Fibroblast of skin of right biceps (primary cell): ENCODE results near the gene HSPB7.
"Not testable (repeated sequence)": the region's sequence is repeated elsewhere in the genome, so short reads cannot be mapped to it uniquely, and the experiment has no call there.

ENCODE experiments used
- DNase-seq: peaks from one replicate; pipeline ENCODE4 v3.0.0-alpha.2; 2013

The HSPB7 gene

DNA sequence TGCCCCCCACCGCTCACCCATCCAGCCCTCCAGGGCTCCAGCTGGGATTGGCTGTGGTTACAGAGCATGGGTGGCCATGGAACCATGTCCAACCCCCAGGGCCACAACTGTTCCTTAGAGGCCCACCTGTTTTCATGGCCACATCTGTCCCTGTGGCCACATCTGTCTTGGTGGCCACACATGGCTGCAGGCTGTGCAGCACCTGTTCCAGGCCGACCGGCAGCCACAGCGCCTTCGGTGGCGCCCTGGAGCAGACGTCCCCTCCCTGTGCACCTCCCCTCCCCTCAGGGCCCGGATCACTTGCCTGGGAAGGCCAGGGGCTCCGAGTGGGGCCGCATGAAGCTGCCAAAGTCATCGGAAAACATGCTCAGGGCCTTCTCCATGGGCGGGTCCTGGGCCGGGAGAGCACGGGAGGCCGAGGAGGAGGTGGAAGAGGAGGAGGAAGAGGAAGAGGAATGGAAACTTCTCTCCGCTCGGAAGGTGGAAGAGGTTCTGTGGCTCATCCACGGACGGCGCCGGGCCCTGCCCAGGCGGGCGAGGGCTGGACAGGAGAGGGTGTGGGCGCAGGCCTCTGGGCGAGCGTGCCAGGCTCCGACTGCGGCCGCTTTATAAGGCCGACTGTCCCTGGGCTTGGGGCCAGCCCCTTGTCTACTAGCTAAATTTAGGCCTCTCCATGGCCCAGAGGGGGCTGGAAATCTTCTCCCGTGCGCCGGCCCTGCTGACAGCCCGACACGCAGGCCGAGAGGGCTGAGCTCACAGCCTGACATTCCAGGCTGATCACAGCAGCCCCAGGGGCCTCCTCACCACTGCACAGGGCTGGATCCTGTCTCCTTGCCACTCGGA is at the start of gene HSPB7:
Gene HSPB7, minus strand, starts transcription at position 583 of the 843 bp plus-strand sequence. Its CDS starts 80 bp downstream, at position 503.
- peak; percentile 76 for DNase-seq

DNA sequence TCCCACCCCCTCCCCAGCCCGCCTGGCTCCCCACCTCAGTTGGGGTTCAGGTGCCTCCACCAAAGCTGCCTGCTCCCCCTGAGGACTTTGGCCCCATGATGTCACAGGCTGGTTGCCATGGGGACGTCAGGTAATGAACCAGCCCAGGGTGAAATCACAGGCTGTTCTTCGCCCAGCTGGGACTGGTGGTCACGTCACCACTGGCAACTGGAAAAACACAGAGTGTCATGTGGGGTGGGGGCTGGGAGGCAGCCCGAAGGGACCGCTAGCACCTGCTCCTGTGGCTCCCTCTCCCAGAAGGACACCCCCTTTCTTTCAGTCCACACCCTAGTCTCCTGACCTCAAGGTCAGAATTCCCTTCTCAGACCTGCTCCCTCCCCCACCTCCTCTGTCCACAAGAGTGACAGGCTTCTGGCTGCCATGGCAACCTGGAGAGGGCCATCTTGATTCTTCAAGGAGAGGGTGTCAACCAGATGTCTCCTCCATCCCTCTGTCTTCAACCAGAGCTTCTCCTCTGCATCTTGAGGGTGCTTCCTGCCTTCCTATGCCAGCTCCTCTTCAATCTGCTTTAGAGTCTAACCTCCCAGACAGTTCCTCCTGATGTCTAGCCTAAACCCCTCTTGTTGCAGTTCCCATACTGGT is 49.4 kb upstream of the HSPB7 start:
- DNase-seq = no peak

- no peak for DNase-seq
Measured at GRCh38 chr1:16066245-16066644, 48.4 kb upstream of the HSPB7 start.

- no peak for DNase-seq
Measured at GRCh38 chr1:16065269-16065576, 47.4 kb upstream of the HSPB7 start.

DNA sequence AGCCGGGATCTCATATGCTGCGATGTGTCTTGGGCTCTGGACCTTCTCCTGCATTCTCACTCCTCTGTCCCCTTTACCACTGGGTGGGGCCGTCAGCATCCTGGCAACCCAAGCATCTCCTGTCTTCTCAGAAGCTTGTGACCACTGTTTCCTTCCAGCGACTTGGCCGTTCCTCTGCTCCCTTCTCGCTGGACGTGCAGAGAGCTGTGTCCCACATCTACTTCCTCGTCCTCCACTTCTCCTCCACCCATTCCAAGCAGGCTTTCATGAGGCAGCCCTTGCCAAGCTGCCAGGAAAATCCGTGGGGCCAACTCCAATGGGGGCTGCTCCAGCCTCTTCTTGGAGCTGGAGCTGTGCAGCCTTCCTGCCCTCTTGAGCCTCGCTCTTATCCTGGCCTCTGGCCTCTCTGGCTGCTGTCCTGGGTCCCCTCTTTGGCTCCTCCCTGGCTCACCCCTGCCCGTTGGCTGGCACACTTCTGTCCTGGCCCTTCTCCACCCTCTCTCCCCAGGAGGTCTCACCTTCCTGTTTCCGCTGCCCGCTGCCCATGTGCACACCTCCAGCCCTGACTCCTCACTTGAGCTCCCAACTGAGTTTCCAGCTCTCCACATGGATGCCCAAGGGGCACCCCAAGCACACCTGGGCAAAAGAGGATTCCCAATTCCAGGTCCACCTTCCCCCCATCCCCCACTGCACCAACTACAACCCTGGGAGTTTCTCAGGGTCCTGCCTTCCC is 46.9 kb upstream of the HSPB7 start:
- DNase-seq = no peak

DNA sequence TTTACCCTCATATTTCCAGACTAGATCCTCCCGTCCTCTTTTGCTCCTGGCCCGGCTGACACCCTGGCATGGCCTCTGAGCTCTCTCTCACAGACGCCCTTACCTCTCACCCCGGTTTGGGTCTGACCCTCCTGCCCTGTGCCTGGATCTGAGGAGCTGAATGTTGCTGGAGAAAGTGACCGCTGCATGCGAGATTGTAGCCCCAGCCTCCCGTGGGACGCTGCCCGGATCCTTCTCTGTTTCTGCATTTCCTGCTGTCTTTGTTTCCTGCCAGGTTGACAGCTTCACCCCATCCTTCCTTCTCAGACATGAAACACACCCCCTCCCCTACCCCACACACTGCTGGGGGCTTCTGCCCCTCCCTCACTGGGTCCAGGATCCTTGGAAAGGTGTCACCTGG is 46.1 kb upstream of the HSPB7 start:
- no peak for DNase-seq

DNA sequence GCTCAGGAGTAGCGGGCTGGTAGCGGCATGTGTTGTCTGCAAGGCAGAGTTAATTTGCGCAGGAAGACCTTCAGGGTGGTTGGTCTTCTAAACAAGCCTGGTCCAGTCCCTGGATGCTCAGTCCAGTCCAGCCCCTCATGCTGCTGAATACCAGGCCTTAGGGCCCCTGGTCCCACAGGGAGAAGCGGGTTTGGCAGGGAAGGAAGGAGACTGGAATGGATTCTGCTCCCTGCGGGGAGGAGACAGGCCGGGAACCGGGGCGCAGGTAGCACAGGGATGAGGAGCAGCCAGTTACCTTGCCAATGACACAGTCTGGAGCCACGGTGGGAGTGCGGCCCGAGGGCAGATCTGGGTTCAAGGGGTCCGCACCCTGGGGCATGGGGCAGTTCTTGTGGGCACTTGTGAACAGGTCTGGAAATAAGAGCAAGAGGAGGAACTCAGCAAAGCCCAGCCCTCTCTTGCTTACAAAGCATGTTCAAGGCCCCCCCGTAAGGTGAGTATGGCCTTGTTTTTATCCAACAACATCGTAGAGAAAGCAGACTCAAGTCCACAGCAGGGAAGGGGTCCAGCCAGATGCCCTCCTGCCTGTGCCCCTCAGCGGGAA is 45.5 kb upstream of the HSPB7 start:
- DNase-seq = no peak

DNA sequence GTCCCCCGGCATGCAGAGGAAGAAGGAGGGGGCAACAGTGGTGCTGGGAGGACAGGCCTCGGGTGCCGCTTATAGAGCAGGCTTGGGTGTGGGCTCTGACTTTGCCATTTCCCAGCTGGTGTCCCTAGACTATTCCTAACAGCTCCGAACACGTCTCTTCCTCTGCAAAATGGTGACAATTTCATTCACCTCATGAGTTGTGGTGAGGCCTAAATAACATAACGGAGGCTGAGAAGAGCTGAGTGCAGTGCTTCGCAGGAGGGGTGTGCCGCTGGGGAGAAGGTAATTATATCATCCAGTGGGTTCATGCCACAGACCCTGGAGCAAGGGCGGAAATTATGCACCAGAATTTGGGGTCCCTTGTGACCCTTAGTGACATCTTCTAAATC is 44.8 kb upstream of the HSPB7 start:
- DNase-seq = not testable (repeated sequence)

DNA sequence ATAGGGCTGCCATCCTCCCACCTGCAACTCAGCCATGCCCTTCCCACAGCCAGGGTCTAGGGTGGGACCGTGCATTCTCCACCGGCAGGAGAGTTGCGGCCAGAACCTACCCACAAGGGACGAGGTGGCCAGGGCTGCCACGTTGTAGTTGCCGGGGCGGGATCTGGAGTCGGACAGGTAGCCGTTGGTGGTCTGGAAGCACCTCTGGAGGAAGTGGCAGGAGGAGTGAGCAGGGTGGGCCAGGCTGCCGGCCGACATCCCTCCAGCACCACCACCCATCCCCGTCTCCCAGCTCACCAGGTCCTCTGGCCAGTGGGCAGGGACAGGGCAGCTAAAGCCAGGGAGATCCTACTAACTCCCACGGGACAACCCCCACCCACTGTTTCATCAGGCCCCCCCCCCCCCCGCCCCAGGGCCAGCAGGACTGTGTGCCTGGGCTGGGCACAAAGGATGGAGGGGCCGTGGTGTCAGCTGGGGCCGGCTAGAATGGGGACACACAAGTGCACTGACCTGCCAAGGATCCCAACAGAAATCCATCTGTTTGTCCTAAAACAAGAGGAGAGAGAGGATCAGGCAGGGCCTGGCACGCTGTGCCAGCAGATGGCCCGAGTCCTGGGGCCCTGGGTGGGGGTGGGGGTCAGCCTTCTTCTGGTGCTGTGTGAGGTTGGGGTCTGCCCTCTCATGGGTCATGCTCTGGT is 44.3 kb upstream of the HSPB7 start:
- DNase-seq = not testable (repeated sequence)

GRCh38 chr1:16061266-16061665 is 43.4 kb upstream of the HSPB7 start:
- DNase-seq = no peak

GRCh38 chr1:16058394-16059120 is 40.7 kb upstream of the HSPB7 start:
- not testable (repeated sequence) for DNase-seq

DNA sequence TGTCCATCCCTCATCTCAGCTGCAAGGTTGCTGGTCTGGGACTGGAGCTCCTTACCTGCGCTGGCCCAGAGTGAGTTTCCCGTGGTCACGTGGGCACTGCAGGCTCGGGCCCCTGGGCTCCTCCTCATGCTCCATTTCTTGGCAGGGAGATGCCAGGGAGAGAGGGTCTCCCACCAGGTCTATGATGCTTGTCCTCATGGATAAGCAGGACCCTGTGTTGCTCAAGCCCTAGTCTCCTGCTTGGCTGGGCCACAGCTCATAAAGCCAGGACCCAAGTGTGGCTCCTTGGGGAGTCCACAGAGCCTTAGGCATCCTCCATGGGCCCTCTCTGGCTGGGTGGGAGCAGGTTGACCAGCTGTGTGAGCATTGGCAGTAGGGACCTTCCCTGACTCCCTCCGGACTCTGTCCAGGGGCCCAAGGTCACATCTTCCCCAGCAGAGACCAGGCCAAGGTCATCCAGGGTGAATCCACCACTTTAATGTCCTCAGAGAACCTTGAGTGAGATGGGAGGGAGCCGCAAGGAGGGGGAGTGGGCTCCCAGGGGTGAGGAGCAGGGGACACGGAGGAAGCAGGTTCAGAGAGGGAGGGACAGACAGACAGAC is 39.6 kb upstream of the HSPB7 start:
- not testable (repeated sequence) for DNase-seq

- DNase-seq = not testable (repeated sequence)
Measured at GRCh38 chr1:16056521-16056912, 38.7 kb upstream of the HSPB7 start.

GRCh38 chr1:16055613-16056520 is 38.0 kb upstream of the HSPB7 start:
- DNase-seq = peak; percentile 69

DNA sequence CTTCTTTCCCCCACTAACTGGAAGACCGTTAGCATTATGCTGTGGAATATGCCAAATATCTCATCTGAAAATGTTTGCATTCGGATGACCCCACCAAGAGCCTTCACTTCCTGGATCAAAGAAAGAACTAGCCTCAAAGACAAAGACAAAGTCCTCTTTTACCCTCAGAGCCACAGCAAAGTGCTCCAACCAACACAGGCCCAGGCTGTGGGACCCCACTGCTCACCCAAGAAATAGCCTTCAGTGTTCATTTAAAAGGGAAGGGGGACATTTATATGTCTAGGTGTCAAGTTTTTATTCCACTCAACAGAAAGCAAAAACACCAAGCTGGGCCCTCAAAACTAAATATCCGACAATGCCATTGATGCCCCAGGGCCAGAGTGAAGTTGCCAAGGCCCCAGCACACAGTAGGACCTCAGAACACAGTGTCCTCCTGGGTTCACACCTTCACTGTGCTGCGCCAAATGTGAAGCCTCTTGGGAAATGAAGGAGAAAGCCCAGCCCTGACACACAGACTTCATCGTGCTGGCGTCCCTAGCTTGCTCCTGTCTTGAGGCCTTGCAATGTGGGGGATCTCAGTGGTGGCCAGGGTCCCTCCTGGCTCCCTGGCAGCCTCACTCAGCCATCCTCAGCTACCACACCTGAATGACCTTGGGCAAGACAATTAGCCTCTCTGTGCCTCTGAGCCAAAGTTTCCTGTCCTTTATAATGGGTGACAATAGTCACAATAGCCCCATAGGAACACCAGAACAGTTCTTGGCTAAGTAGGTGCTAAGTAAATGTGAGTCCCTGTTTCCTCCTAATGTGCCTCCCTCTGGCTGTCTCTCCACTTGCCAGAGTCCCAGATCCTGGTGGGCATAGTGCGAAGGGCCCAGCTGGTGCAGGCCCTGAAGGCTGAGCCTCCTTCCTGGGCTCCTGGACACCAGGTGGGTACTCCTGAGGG is 37.0 kb upstream of the HSPB7 start:
- no peak for DNase-seq

DNA sequence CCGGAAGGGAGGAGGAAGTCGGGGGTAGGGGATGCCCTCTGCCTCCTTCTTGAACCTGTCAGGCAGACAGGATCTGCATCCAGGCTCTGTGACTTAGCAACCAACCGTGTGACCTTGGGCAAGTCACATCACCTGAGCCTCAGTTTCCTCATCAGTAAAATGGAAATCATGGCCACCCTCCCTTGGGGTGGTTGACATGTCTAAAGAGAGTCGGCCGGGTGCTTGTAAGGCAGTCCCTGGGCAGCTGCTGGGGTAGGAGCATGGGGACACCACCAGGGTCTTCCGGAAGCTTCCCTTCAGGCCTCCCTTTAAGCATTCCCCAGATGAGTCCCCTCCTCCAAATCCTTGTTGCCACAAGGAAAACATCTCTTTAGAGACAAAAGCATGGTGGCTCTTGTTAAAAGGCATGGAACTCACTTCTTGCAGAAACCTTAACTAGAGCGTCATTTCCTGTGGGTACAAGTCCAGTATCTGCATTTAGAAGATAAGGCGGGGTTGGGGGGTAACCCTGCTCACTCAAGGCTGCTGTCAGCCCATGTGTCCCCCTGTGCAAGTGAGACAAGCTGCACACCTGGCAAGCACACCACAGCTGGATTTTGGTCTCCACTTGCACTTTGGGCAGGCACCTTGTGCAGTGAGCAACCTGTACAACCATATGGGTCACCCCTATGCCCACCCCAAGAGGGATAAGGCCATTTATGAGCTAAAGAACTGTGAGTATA is 36.1 kb upstream of the HSPB7 start:
- DNase-seq = no peak

DNA sequence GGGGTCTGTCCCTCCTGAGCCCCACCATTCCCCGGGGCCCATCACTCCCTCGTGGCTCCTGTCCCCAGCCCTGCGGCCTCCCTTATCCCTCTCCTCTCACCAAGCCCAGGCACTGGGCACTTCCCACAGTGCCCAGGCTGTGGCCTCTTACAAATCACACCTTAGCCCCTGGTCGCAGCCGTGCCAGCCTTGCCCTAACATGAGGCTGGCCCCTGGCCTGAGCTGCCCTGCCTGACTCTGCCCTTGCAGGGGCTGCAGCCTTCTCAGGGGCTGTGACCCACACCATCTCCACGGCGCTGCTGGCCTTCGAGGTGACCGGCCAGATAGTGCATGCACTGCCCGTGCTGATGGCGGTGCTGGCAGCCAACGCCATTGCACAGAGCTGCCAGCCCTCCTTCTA is 34.1 kb upstream of the HSPB7 start:
- not testable (repeated sequence) for DNase-seq

DNA sequence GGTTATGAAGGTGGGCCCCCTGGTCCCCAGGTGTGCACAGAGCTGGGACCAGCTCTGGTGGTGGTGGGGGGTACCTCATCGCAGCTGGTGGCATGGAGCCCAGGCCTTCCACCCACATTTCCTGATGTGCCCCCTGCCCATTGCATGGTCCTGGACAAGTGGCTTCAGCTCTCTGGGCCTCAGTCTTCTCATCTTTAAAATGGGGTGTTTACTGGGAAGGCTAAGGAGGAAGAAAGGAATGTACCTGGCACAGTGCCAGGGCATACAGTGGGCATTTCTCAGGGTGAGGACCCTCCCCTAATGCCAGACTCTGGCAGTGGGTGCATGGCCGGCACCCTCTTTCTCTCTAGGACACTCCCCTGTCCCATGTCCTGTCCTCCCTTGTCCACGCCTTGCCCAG is 33.2 kb upstream of the HSPB7 start:
- DNase-seq = no peak

DNA sequence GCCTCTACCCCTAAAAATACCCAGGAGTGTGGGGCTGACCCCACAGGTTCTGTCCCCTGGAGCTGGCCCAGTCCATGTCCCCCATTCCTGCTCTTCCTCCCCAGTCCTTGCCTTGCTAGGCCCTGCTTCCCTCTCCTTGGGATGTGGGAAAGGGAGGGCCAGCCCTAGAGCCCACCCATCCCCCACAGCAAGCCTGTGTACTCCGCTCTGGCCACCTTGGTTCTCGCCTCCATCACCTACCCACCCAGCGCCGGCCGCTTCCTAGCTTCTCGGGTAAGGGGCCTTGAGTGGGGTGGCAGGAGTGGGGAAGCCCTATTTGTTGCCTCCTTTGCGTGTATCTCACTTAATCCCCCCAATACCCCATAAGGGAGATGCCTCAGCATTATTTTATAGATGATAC is 32.5 kb upstream of the HSPB7 start:
- no peak for DNase-seq
